Activated naive CD8-positive, alpha-beta T cell (primary cell): ENCODE results near the gene RLF.

Experiments
- H3K27ac Mint-ChIP-seq: one replicate; pipeline ENCODE4 v1.8.0; 2021; ENCODE audit warnings: mixed read lengths
- H3K27me3 Mint-ChIP-seq: one replicate; pipeline ENCODE4 v1.8.0; 2021; ENCODE audit warnings: mixed read lengths
- H3K36me3 Mint-ChIP-seq: one replicate; pipeline ENCODE4 v1.8.0; 2021; ENCODE audit warnings: mixed read lengths
- H3K4me1 Mint-ChIP-seq: one replicate; pipeline ENCODE4 v1.8.0; 2021; ENCODE audit warnings: low read depth, mixed read lengths
- H3K4me3 Mint-ChIP-seq: one replicate; pipeline ENCODE4 v1.8.0; 2021; ENCODE audit warnings: mild to moderate bottlenecking, mixed read lengths
- H3K9me3 Mint-ChIP-seq: one replicate; pipeline ENCODE4 v1.8.0; 2021; ENCODE audit warnings: low read depth, mixed read lengths

RLF gene, protein sequence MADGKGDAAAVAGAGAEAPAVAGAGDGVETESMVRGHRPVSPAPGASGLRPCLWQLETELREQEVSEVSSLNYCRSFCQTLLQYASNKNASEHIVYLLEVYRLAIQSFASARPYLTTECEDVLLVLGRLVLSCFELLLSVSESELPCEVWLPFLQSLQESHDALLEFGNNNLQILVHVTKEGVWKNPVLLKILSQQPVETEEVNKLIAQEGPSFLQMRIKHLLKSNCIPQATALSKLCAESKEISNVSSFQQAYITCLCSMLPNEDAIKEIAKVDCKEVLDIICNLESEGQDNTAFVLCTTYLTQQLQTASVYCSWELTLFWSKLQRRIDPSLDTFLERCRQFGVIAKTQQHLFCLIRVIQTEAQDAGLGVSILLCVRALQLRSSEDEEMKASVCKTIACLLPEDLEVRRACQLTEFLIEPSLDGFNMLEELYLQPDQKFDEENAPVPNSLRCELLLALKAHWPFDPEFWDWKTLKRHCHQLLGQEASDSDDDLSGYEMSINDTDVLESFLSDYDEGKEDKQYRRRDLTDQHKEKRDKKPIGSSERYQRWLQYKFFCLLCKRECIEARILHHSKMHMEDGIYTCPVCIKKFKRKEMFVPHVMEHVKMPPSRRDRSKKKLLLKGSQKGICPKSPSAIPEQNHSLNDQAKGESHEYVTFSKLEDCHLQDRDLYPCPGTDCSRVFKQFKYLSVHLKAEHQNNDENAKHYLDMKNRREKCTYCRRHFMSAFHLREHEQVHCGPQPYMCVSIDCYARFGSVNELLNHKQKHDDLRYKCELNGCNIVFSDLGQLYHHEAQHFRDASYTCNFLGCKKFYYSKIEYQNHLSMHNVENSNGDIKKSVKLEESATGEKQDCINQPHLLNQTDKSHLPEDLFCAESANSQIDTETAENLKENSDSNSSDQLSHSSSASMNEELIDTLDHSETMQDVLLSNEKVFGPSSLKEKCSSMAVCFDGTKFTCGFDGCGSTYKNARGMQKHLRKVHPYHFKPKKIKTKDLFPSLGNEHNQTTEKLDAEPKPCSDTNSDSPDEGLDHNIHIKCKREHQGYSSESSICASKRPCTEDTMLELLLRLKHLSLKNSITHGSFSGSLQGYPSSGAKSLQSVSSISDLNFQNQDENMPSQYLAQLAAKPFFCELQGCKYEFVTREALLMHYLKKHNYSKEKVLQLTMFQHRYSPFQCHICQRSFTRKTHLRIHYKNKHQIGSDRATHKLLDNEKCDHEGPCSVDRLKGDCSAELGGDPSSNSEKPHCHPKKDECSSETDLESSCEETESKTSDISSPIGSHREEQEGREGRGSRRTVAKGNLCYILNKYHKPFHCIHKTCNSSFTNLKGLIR (N-terminal part only)

DNA sequence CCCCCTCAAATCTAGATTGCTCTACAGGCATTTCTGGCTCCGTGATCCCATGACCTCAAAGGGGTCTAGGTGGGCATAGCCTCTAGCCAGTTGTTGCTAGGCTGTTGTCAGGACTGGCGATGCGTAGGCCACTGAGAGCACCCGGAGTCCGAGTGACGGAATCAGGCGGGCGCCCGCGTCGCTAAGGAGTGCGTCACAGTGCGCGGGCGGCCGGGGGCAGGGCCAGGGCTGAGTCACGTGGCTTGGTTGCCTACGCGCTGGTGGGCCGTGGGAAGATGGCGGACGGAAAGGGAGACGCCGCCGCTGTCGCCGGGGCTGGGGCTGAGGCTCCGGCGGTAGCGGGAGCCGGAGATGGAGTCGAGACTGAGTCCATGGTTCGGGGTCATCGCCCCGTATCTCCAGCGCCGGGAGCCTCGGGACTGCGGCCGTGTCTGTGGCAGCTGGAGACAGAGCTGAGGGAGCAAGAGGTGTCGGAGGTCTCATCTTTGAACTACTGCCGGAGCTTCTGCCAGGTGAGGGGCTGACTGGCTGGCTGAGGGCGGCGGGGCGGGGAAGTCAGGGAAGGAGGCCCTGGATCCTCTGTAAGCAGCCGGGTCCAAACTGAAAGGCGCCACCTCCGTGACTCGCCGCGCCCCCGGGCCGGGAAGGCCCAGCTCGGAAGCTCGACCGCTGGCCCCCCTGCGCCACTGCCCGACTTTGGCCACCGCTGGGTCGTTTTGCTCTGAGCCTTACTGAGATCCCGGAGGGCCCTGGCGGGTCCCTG is at the start of gene RLF:
Gene RLF (plus strand): TSS at position 263 of the 763 bp plus-strand sequence. CDS start 13 bp downstream, at position 276.
- no peaks in the 10 kb centered on the region for H3K9me3 Mint-ChIP-seq
- H3K27me3 Mint-ChIP-seq = no peaks in the 10 kb centered on the region
- H3K4me1 Mint-ChIP-seq = peaks cover 6% of the 10 kb centered on the region
- H3K4me3 Mint-ChIP-seq = no peak within 1 kb of the TSS
- H3K27ac Mint-ChIP-seq = peak within 1 kb of the TSS; percentile 99
- no peaks in the 10 kb centered on the region for H3K36me3 Mint-ChIP-seq

DNA sequence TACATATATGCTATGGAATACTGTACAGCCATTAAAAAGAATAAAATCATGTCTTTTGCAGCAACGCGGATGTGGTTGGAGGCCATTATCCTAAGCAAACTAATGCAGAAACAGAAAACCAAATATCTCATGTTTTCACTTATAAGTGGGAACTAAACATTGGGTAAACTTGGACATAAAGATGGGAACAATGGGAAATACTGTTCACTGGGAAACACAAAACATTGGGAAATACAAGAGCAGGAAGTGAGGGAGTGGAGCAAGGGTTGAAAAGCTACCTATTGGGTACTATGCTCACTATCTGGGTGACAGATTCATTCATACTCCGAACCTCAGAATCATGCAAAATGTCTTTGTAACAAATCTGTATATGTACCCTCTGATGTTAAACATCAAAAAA is 46.8 kb upstream of the RLF start:
- Mint-ChIP-seq H3K9me3 (peaks cover 6% of the 10 kb centered on the region), H3K27me3 (peaks cover 6% of the 10 kb centered on the region), H3K27ac (no peak overlapping the region), H3K4me1 (no peaks in the 10 kb centered on the region), H3K36me3 (peaks cover 7% of the 10 kb centered on the region), H3K4me3 (no peak overlapping the region)

DNA sequence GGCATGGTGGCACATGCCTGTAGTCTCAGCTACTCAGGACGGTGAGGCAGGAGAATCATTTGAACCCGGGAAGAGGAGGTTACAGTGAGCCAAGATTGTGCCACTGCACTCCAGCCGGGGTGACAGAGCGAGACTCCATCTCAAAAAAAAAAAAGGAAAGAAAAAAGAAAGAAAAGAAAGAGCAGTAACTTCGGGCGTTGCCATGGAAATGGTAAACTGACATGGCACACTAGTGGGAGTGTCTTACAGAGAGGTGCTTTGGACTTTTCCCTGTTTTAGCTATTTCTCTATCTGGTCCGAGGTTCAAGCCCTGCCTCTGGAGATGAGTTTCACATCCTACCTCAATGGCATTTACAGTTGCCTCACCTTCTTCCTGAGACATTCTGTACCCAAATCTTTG is 41.1 kb upstream of the RLF start:
- Mint-ChIP-seq H3K4me3 (no peak overlapping the region), H3K9me3 (no peaks in the 10 kb centered on the region), H3K27me3 (peaks cover 4% of the 10 kb centered on the region), H3K36me3 (no peaks in the 10 kb centered on the region), H3K4me1 (no peaks in the 10 kb centered on the region), H3K27ac (no peak overlapping the region)

DNA sequence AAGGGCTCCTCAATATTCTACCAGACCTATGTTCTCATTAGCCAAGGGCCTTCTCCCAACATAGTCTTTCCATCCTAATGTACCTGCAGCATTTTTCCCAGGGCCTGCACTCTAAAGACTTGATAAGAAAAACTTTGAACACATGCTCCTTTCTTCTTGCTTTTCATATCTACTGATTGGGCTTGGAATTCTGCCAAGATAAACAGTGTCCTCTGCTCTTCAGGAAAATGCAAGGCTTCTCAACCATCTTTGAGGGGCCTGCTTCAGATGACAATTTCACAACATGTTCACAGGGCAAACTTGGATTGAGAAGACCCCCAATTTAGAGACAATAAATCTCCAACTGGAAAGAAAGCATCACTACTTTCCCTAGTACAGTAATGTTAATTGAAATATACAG is 38.3 kb upstream of the RLF start:
- Mint-ChIP-seq H3K27me3 (peaks cover 4% of the 10 kb centered on the region), H3K27ac (no peak overlapping the region), H3K4me3 (no peak overlapping the region), H3K9me3 (no peaks in the 10 kb centered on the region), H3K36me3 (no peaks in the 10 kb centered on the region), H3K4me1 (no peaks in the 10 kb centered on the region)

DNA sequence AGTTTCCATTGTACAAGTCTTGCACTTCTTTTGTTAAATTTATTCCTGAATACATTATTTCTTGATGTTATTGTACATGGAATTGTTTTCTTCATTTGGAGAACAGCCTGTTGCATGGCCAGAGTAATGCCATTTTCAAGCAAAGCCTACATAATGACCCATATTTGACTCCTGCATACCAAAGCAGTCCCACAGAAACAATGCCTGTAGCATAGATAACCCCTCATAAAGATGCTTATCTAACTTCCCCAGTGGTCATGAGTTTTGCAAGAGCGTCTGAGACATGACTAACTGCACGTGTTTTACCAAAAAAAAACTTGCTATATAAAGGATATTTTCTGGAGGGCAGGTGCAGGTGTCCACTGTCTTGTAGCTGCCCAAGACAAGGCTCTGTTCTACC is 30.3 kb upstream of the RLF start:
- Mint-ChIP-seq H3K4me1 (no peaks in the 10 kb centered on the region), H3K9me3 (no peaks in the 10 kb centered on the region), H3K27me3 (peaks cover 3% of the 10 kb centered on the region), H3K36me3 (no peaks in the 10 kb centered on the region), H3K27ac (no peak overlapping the region), H3K4me3 (no peak overlapping the region)

DNA sequence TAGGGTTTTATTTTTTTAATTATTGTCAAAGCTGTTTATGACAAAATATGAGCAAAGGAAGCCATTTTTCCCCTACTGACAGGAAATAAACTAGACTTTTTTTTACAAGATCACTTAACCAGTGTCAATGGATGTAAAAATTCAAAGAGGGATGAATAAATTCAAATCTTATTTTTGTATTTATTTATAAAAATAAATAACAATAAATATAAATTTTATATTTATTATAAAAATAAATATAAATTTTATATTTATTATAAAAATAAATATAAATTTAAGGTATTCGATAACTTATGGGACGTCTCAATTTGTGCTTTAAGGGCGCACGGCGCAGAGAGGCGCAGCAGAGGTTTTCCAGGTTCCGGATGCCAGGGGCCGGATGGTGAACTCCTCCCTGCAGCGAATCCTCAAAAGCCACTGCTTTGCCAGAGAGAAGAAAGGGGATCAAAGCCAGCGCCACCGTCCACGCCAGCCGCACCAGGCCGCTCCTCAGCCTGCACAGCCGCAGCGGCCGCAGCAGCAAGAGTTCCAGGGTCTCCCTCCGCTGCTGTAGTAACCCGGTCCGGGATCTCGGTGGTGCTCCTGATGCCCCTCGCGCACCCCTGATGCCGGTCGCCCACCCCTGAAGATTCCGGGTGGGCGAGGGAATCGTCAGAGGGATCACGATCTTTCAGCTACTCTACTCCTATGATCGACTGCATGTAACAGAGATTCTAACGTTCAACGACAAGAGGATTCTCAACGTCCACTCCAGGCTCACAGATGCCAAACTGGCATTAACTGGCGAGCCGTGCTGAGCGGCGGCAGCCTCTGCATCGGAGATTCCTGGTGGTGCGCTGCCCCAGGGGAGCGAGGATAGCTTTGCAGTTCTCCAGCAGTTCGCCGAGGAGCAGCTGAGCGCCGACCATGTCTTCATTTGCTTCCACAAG is 28.5 kb upstream of the RLF start:
- Mint-ChIP-seq H3K9me3 (no peaks in the 10 kb centered on the region), H3K4me3 (no peak overlapping the region), H3K27me3 (peaks cover 3% of the 10 kb centered on the region), H3K36me3 (no peaks in the 10 kb centered on the region), H3K27ac (no peak overlapping the region), H3K4me1 (no peaks in the 10 kb centered on the region)

DNA sequence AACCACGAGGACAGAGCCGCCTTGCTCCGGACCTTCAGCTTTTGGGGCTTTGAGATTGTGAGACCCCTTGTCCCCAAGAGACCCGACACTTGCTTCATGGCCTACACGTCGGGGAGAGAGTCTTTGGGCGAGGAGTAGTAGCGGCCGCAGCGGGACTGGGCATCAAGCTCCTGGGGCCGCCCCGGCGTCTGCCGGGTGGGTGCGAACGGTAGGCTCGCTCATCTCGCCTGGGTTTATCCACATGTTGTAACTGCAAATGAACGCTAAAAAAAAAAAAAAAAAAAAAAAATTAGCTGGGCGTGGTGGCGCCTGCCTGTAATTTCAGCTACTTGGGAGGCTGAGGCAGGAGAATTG is 27.9 kb upstream of the RLF start:
- no peaks in the 10 kb centered on the region for H3K4me1 Mint-ChIP-seq
- no peaks in the 10 kb centered on the region for H3K9me3 Mint-ChIP-seq
- no peak overlapping the region for H3K4me3 Mint-ChIP-seq
- H3K27ac Mint-ChIP-seq = no peak overlapping the region
- peaks cover 1% of the 10 kb centered on the region for H3K27me3 Mint-ChIP-seq
- no peaks in the 10 kb centered on the region for H3K36me3 Mint-ChIP-seq

DNA sequence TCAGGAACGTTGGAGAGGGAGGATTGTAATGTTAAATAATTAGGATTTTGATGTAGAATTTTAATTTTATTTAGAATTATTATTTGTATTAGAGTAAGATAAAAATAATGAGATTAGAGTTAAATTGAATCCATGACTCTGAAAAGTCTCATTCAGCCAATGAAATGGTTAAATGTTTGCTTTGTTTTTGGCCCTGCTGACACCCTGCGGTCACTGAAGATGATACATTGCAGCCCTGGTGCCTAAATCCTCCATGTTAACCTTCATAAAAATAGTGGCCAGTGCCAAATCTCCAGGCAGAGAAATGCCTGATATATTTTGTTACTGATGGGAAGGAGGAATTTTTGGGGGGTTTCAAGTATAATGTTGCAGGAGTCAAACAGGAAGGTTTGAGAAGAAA is 27.3 kb upstream of the RLF start:
- no peaks in the 10 kb centered on the region for H3K36me3 Mint-ChIP-seq

DNA sequence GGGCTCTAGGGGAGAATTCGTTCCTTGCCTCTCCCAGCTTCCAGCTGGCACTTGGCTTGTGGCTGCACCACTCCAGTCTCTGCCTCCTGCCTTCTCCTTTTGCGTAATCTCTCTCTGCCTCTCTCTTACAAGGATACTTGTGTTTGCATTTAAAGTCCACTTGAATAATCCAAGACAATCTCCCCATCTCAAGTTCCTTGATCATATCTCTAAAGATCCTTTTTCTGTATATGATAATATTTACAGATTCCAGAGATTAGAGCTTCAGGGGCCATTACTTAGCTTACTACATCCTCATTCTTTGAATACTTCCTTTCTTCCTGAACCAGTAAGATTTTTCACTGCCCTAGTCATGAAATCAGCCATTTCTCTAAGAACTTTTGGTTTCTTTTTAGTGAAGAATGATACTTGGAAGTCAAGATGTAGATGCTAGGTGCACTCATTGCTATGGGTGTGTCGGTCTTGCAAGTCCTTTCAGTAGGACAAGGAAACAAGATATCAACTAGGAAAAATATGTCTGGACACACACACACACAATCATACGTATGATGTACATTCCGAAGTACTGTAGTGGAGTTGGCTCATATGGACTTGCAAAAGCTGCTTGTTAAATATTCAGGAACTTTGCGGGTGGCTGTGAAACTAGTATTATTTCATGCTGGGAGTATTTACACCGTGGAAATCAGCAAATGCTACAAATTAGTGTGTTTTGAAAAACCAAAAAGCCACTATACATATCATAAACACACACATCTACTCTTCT is 20.8 kb upstream of the RLF start:
- H3K36me3 Mint-ChIP-seq = no peaks in the 10 kb centered on the region
- H3K4me1 Mint-ChIP-seq = peaks cover 4% of the 10 kb centered on the region
- H3K27ac Mint-ChIP-seq = no peak overlapping the region
- H3K4me3 Mint-ChIP-seq = no peak overlapping the region
- H3K27me3 Mint-ChIP-seq = peaks cover 6% of the 10 kb centered on the region
- no peaks in the 10 kb centered on the region for H3K9me3 Mint-ChIP-seq

More for the DNA sequence above, 27.3 kb upstream of the RLF start:
- H3K4me1 Mint-ChIP-seq = no peaks in the 10 kb centered on the region
- H3K4me3 Mint-ChIP-seq = no peak overlapping the region
- H3K27ac Mint-ChIP-seq = no peak overlapping the region
- H3K27me3 Mint-ChIP-seq = peaks cover 3% of the 10 kb centered on the region
- H3K9me3 Mint-ChIP-seq = no peaks in the 10 kb centered on the region

DNA sequence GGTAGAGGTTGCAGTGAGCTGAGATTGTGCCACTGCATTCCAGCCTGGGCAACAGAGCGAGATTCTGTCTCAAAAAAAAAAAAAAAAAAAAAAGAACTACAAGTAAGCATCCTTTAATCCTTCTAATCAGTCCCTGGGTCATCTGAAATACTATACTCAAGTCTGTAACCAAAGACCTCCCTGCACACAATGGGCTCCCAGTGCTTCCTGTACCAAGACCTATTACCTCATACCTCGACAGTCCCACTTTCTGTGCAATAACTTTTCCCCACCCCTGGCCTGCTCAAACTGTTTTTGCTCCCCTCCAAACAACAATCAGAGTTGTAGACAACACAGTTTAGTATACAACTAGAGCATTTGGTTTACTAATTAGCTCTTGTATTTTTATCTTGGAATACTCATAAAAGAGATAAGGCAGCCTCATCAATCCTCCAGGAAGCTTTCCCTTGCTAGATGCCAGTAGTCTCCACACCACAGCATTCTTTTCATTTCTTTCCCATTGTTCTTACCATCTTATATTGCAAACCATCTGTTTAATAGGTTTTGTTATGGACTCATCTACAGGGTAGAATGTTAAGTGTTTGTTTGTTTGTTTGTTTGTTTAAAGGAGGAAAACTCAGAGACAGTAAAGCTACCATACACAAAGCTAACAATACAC is 19.2 kb upstream of the RLF start:
- Mint-ChIP-seq H3K27me3 (peaks cover 6% of the 10 kb centered on the region), H3K4me1 (peaks cover 4% of the 10 kb centered on the region), H3K4me3 (no peak overlapping the region), H3K27ac (no peak overlapping the region), H3K9me3 (no peaks in the 10 kb centered on the region), H3K36me3 (no peaks in the 10 kb centered on the region)

DNA sequence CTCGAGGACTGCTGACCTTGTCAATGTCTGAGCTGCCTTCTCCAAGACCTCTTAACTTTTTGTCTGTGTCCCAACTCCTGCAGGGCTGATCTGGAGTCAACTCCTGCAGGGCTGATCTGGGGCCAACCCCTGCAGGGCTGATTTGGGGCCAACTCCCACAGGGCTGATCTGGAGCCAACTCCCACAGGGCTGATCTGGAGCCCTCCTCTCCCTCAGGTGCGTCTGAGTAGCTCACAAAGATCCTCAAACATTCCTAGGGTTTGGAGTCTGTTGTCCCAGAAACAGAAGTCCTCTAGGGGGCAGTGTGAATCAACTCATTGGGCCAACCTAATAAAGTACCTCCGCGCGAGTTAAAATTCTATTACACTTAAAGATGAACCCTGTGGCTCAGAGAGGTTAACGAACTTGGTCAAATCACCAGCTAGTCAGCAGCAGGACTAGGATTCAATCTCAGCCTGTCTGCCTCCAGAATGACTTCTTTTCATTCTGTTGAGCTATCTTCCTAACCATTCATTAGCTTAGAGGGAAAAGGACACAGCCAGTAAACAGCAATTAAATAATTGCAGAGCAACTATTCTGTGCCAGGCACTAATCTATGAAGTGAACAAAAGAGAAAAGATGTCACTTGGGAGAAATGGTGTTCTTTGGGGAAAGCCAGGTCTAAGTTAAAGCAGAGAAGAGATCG is 17.2 kb upstream of the RLF start:
- H3K4me3 Mint-ChIP-seq = no peak overlapping the region
- H3K9me3 Mint-ChIP-seq = no peaks in the 10 kb centered on the region
- H3K27me3 Mint-ChIP-seq = peaks cover 4% of the 10 kb centered on the region
- H3K36me3 Mint-ChIP-seq = no peaks in the 10 kb centered on the region
- peaks cover 4% of the 10 kb centered on the region for H3K4me1 Mint-ChIP-seq
- H3K27ac Mint-ChIP-seq = no peak overlapping the region

DNA sequence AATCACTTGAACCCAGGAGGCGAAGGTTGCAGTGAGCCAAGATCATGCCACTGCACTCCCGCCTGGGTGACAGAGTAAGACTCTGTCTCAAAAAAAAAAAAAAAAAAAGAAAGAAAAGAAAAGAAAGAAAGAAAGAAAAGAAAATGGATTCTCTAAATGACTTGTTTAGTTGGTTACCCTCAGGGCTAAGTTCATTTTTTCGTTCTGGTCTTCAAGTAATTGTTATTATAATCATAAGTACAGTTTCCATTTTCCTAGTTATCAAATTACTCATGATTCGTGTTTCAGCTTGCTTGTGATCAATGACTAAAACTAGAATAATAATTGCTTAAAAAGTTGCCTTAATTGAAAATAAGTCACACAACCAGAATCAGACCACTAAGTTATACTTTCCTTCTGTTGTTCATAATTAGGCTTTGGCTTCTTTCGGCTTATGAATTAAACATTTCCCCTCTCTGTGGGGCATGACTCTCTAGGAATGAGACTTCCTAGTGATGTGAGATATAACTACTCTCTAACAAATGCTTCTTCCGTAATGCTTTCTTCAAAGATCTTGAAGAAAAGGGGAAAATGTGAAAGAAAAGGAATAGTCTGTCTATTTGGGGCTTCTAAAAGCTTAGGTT is 9.6 kb upstream of the RLF start:
- H3K27ac Mint-ChIP-seq = no peak overlapping the region
- peaks cover 6% of the 10 kb centered on the region for H3K4me1 Mint-ChIP-seq
- H3K36me3 Mint-ChIP-seq = no peaks in the 10 kb centered on the region
- no peaks in the 10 kb centered on the region for H3K27me3 Mint-ChIP-seq
- no peak overlapping the region for H3K4me3 Mint-ChIP-seq
- H3K9me3 Mint-ChIP-seq = no peaks in the 10 kb centered on the region
